Measurements from ENCODE around the gene CYP3A7. TPM values are rescaled to one million over a fixed set of nuclear protein-coding genes. Genes with fewer than 3 reads are reported as not detected.
A peak's percentile ranks its signal among the peaks of the same experiment; 100 is the strongest.
"Not testable (repeated sequence)": the region's sequence is repeated elsewhere in the genome, so short reads cannot be mapped to it uniquely, and the experiment has no call there.

CYP3A7 gene
- total RNA-seq, result under 1 TPM; 0.34 to 0.39 TPM
- long read RNA-seq, partial matches to known transcripts, result 1 of 1 reads
- long read RNA-seq, other reads (novel, unspliced or antisense), result 0 of 1 reads

- ATAC-seq (no peak), DNase-seq (no peak)
- intact Hi-C loops (cut with DNase I, micrococcal nuclease), result no loop called here
These were observed at the start of gene CYP3A7 for GRCh38 chr7:99734987-99735386. Gene CYP3A7 (minus strand): TSS chr7:99735196. CDS start chr7:99735093, 103 bp downstream.

DNA sequence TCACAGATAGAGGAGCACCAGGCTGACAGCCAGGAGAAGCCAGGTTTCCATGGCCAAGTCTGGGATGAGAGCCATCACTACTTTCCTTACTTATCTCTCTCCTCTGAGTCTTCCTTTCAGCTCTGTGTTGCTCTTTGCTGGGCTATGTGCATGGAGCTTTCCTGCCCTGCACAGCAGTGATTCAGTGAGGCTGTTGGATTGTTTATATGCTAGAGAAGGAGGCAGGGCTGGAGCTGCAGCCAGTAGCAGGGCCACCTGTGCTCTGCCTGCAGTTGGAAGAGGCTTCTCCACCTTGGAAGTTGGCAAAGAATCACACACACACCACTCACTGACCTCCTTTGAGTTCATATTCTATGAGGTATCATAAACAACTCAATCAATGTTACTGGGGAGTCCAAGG, 49.0 kb upstream of the CYP3A7 start, which contains the start of gene CYP3A4:
TSS of gene CYP3A4 (minus strand) at position 178 of the 400 bp plus-strand sequence. CDS start at position 75, 103 bp downstream.
- DNase-seq (peak in 1 of 2 donors; percentile 6), ATAC-seq (peak; percentile 90)
- intact Hi-C loops (cut with DNase I, micrococcal nuclease), result no loop called here

DNA sequence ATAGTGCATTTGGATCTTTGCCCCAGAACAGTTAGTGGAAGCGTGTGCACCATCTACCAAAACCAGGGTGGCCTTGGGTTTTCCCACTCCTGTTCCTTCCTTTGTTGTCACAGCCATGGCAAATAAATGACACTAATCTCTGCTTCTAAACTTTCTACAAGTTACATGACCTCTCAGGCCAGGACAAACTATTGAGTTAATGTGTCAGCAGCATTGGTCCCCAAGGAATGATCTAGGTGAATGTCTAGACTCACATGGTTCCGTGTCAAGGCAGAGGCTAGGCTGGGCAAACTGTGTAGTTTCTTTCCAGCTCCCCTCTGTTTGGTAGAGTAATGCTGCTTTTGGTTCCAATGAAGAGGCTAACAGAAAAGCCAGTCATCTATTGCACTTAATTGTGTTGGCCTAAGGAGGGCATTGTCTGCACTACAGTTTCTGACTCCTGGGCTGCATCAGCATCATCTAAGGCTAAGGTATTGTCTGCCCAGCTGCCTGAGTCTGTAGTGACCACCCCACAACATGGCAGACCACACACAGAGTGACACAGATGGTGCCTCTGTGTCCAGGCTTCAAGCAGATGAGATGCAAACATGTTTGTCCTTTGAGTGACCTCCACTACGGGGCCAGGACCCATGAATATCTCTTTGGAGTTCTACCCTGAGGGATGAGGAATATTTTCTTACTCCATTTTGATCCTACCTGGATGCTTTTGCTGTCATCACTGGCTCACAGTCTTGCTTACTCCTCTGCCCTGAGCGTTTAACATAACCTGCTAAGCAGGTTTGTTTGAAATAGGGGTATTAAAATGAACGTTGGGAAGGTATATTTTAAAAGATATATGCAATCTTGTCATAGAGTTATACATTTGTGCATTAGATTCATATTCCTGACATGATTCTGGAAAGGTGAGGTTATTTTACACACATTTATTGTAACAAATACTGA, 47.3 kb upstream of the CYP3A7 start:
- intact Hi-C loops (cut with DNase I, micrococcal nuclease), result no loop called here
- no peak for DNase-seq
- no peak for ATAC-seq

DNA sequence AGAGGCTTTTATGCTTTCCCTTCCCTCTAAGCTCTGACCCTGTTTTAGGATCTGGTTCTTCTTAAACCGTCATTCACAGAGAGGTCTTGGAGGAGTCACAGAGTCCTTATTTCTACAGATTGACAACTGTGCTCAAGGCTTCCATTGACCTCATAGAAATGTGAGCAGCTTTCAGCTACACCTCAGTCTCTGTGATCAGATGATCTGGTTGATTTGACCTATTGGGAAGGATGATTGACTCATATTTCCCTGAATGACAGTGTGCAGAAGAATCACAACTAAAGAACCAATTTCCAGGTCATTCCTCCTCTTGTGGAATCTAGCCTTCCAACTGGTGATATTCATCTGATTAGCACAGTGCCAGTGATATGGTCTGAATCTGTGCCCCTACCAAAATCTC, 45.6 kb upstream of the CYP3A7 start:
- intact Hi-C loops (cut with DNase I, micrococcal nuclease), result no loop called here
- DNase-seq (no peak), ATAC-seq (no peak)

GRCh38 chr7:99779949-99780348, 45.0 kb upstream of the CYP3A7 start:
- intact Hi-C loops (cut with DNase I, micrococcal nuclease), result no loop called here
- ATAC-seq, result no peak
- DNase-seq, result no peak

- intact Hi-C loops (cut with DNase I, micrococcal nuclease), result no loop called here
- DNase-seq (no peak), ATAC-seq (no peak)
These were observed 43.9 kb upstream of the CYP3A7 start for GRCh38 chr7:99778880-99779279.

DNA sequence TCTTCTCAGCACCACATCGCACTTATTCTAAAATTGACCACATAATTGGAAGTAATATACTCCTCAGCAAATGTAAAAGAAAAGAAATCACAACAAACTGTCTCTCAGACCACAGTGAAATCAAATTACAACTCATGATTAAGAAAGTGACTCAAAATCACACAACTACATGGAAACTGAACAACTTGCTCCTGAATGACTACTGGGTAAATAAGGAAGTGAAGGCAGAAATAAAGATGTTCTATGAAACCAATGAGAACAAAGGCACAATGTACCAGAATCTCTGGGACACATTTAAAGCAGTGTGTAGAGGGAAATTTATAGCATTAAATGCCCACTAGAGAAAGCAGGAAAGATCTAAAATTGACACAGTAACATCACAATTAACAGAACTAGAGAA, 38.4 kb upstream of the CYP3A7 start:
- DNase-seq; intact Hi-C loops (cut with DNase I, micrococcal nuclease): not testable (repeated sequence)
- peak; percentile 61 for ATAC-seq

DNA sequence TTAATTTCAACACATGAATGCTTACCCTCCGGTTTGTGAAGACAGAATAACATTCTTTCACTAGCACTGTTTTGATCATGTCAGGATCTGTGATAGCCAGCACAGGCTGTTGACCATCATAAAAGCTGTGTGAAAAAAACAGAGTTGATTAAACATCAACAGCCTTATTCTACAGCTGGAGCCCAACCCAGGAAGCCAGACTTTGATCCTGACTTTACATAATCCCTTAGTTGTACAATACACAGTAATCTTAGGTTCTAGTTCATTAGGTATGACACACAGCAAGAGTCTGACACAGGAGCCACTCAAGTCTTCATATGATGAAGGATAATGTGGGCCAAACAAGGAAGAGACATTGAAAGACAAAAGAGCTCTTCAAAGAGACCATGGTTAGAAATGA, 37.6 kb upstream of the CYP3A7 start:
- DNase-seq (peak; percentile 48 to 65), ATAC-seq (peak; percentile 100)
- intact Hi-C loops (cut with DNase I, micrococcal nuclease), result no loop called here

DNA sequence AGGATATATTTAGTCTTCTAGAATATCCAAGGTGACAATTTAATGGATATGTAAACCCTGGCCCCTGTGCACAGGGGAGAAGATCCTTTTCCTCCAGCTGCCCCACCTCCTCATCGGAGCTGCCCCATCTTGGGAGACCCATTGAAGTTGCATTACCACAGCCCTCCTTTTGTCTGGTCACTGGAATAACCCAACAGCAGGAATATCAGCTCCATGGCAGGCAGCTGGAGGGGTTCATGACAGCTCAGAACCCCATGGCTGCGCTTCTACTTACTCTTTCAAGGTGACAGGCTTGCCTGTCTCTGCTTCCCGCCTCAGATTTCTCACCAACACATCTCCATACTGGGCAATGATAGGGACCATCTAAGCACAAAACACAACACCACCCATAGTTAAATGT, 34.5 kb upstream of the CYP3A7 start:
- ATAC-seq; intact Hi-C loops (cut with DNase I, micrococcal nuclease); DNase-seq: not testable (repeated sequence)

DNA sequence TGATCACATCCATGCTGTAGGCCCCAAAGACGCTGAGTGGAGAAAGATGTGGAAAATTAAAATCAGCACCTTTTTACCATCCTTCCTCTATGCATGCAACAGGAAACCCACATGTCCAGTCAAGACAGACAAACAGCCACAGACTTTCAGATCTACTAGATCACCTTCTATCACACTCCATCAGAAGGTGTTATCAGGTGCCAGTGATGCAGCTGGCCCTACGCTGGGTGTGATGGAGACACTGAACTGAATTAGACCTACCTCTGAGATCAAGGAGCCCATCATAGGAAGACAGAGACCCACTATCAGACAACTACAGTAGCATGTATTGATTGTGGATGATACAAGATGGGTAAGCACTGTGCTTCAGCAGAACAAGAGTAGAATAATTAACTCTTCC, 33.5 kb upstream of the CYP3A7 start:
- intact Hi-C loops (cut with DNase I, micrococcal nuclease), result no loop called here
- DNase-seq (no peak), ATAC-seq (no peak)

- intact Hi-C loops (cut with DNase I, micrococcal nuclease), result no loop called here
- no peak for ATAC-seq
These were observed 32.7 kb upstream of the CYP3A7 start for GRCh38 chr7:99767662-99768061.

DNA sequence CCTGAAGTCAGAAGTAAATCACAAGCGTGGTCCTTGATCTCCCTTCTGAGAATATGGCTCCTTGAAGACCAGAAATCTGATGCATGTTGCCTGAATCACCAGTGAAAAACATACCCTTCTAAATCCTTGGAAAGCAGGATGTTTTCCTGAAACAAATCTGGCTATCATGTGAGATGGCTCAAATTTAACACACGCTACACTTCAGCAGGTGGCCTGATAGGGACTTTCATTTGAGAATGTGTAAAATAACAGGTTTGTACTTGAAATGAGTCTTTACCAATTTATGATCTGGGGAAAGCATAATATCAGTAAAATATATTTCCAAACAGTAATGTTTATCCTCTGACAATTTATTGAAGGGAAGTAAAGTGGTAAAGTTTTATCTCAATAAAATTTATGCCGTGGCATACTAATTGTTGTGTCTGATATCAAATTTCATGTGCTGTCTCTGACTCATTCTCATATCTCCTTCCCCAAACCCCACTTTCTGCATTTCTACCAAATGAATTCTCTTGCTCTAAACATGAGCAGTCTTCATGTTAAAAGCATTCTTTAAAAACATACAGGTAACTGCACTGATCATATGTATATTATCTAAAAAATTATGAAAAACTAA, 31.6 kb upstream of the CYP3A7 start:
- DNase-seq (no peak), ATAC-seq (no peak)
- intact Hi-C loops (cut with DNase I, micrococcal nuclease), result no loop called here

More at GRCh38 chr7:99767662-99768061, 32.7 kb upstream of the CYP3A7 start:
- DNase-seq, result no peak

- intact Hi-C loops (cut with DNase I, micrococcal nuclease), result no loop called here
- ATAC-seq (no peak), DNase-seq (no peak)
These were observed 29.5 kb upstream of the CYP3A7 start for GRCh38 chr7:99764478-99764877.

- ATAC-seq (no peak), DNase-seq (no peak)
- intact Hi-C loops (cut with DNase I, micrococcal nuclease), result no loop called here
These were observed 27.8 kb upstream of the CYP3A7 start for GRCh38 chr7:99762680-99763327.

GRCh38 chr7:99755085-99755484, 20.1 kb upstream of the CYP3A7 start:
- ATAC-seq (no peak), DNase-seq (no peak)
- intact Hi-C loops (cut with DNase I, micrococcal nuclease), result no loop called here

DNA sequence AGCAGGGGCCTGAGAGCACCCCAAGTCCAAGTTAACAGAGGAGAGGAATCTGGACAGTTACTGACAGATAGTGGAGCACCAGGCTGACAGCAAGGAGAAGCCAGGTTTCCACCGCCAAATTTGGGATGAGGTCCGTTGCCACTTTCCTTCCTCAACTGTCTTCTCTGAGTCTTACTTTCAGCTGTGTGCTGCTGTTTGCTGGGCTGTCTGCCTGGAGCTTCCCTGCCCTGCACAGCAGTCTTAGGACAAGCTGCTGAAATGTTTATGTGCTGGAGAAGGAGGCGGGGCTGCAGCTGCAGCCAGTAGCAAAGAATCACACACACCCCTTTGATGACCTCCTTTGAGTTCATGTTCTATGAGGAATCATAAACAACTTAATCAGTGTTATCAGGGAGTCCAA, 17.4 kb upstream of the CYP3A7 start:
- ATAC-seq (peak; percentile 92), DNase-seq (peak; percentile 72 to 73)
- intact Hi-C loops (cut with DNase I, micrococcal nuclease), result no loop called here

DNA sequence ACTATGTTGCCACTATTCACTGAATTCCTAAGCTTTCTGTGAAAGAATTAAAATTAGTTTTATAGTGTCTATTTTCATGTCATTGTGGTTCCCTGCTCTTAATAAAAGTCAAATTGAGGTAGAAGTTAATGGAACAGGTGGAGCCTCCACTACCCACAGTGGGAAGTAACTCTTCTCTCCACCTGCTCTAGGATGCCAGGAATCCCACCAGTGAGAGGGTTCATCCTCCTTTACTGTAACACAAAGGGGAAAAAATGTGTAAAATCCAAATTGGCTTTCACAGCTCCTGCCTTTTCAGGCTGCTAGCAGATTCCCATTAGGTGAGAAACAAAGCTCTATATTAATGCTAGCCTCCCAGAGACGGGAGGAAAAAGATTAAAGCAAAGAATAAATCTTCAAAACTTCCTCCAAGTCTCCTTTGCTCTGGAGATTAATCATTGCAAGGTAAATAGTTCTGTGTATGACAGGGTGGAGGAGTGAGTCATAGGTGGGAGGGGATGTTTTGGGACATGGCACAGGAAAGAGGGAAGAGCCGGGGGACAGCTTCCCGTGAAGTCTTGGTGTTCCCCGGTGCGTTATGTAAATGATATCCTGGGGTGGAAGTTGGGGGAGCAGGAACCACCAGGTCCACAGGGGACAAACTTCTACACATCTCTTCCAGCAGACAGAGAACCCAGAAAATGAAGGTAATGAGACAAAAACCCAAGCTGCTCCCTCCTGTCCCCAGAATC, 16.5 kb upstream of the CYP3A7 start:
- ATAC-seq (peak; percentile 94), DNase-seq (peak; percentile 30 to 64)
- intact Hi-C loops (cut with DNase I, micrococcal nuclease), result not testable (repeated sequence)

- intact Hi-C loops (cut with DNase I, micrococcal nuclease), result no loop called here
- no peak for DNase-seq
- ATAC-seq, result no peak
These were observed 14.0 kb upstream of the CYP3A7 start for GRCh38 chr7:99748846-99749579.
